Pancreas (tissue), 10 donors: Measurements from ENCODE around the gene GPC5. TPM values are rescaled to one million over a fixed set of nuclear protein-coding genes. Genes with fewer than 3 reads are reported as not detected.

Experiments used
- ATAC-seq, 4 donors: fragments of 200-7000 bp; cut with Tn5 transposase; one replicate each; pipeline versions ENCODE4 v1.8.0 to v1.9.1; 2020; ENCODE audit warnings: mild to moderate bottlenecking in 4 of 4, moderate library complexity in 4 of 4
- DNase-seq, 6 donors: peaks; one replicate each; pipeline ENCODE4 v3.0.0-alpha.2; 2020
- FAIRE-seq: peaks from 2 replicates; lab custom pipeline; 2012; peaks lifted over from hg19 to GRCh38; lab: Jason Lieb, UNC
- H3K27ac ChIP-seq, 4 donors: fragments of 200-600 bp; sonication (generic); 1 replicate in 3 of 4; 2 replicates in 1 of 4; pipeline versions ENCODE4 v1.5.0 to v1.8.0; 2020
- H3K27me3 ChIP-seq, 4 donors: fragments of 200-600 bp; one replicate each; pipeline ENCODE4 v1.8.0; 2021
- H3K36me3 ChIP-seq, 3 donors: fragments of 200-600 bp; sonication (generic) in 1 of 3; one replicate each; pipeline versions ENCODE4 v1.5.0 to v1.8.0; 2020 to 2021
- H3K4me1 ChIP-seq, 3 donors: fragments of 200-600 bp; one replicate each; pipeline ENCODE4 v1.8.0; 2021
- H3K4me3 ChIP-seq, 4 donors: fragments of 200-600 bp; sonication (generic) in 2 of 4; one replicate each; pipeline versions ENCODE4 v1.5.0 to v1.8.0; 2020 to 2021
- H3K9me3 ChIP-seq, 4 donors: fragments of 200-600 bp; one replicate each; pipeline ENCODE4 v1.8.0; 2021
- WGBS, 2 donors: extraction: QIAGEN DNeasy Blood & Tissue Kit; methylation state at CpG; one replicate each; pipeline ENCODE4 v1.1.7; 2013; 5-methylcytosine and 5-hydroxymethylcytosine counted together
- intact Hi-C, 3 donors: fragments of 100-400 bp; cut with DNase I; formaldehyde crosslinking; loops; one replicate each; pipeline versions ENCODE4 v1.11.1 to v1.14.2; 2022
- polyA plus RNA-seq, 2 donors: library from polyadenylated mRNA; stranded (reverse); fragments of 200-250 nt; gene quantifications; one replicate each; pipeline ENCODE4 v1.2.3, GENCODE V29; 2013
- total RNA-seq, 6 donors: library from RNA; stranded (reverse); fragmentation: NEBNext Ultra II Directional in 4 of 6; extraction: Animal tissue kit (Norgen Biotek cat#: 25700) in 4 of 6; gene quantifications; one replicate each; pipeline versions ENCODE4 v1.2.1 to v1.2.4, GENCODE V29; 2021 to 2023
- TF ChIP-seq, protein P1 (sequence below), 4 donors: fragments of 200-600 bp; sonication (generic) in 3 of 4; IDR thresholded peaks; one replicate each; pipeline versions ENCODE4 v1.5.0 to v1.8.0; 2021; ENCODE audit warnings: antibody characterized with exemption in 4 of 4
- donor health status: healthy with polysubstance abuse.
- donor health status: DM: no; HTN: no; CAD: no; lungs with moderate emphysema.
- donor health status: DM: no; HTN: no; CAD: no.
- donor health status: control.
- donor health status: control.
- donor health status: Bipolar disorder and iron deficiency.
- donor health status: DM: yes; HTN: yes; CAD: no.
- donor health status: DM: no; HTN: no; CAD: no.
- donor health status: DM: no; HTN: no; CAD: no.
- donor health status: DM: yes; HTN: yes; CAD: no.

The GPC5 gene
- total and polyA plus RNA-seq, 8 donors = 0.12 to 0.35 (median 0.35) TPM; not detected in 5

DNA sequence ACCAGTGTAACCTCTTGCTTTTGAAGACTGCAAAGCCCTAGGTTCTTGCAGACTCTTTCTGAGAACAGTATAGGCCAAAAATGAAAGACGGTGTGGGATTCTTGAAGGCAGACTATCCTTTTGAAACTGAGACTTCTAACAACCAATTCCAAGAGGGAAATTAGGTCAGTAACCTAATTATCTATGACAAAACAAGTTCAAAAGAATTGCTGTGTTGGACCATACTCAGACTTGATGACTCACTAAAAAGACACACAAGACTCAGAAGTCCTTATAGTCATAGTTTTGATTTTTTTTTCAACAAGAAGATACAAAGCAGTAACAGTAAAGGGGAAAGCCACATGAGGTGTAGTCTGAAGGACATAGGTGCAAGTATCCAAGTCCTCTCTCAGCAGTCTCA lies 1204.1 kb downstream of the GPC5 start:
- ATAC-seq = no peak
- 84 to 88% methylated on average over 1 of the region's 1 CpG for WGBS, 2 donors
- Histone ChIP-seq H3K27me3 (no peaks in the 10 kb centered on the region), H3K27ac (no peak overlapping the region), H3K4me3 (no peak overlapping the region), H3K36me3 (no peaks in the 10 kb centered on the region), H3K4me1 (no peaks in the 10 kb centered on the region), H3K9me3 (no peaks in the 10 kb centered on the region)
- FAIRE-seq = no peak
- TF ChIP-seq, protein P1, sequence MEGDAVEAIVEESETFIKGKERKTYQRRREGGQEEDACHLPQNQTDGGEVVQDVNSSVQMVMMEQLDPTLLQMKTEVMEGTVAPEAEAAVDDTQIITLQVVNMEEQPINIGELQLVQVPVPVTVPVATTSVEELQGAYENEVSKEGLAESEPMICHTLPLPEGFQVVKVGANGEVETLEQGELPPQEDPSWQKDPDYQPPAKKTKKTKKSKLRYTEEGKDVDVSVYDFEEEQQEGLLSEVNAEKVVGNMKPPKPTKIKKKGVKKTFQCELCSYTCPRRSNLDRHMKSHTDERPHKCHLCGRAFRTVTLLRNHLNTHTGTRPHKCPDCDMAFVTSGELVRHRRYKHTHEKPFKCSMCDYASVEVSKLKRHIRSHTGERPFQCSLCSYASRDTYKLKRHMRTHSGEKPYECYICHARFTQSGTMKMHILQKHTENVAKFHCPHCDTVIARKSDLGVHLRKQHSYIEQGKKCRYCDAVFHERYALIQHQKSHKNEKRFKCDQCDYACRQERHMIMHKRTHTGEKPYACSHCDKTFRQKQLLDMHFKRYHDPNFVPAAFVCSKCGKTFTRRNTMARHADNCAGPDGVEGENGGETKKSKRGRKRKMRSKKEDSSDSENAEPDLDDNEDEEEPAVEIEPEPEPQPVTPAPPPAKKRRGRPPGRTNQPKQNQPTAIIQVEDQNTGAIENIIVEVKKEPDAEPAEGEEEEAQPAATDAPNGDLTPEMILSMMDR (IDR thresholded peaks at IDR 0.05) = no peak
- DNase-seq = no peak
- intact Hi-C loops = no loop called here

DNA sequence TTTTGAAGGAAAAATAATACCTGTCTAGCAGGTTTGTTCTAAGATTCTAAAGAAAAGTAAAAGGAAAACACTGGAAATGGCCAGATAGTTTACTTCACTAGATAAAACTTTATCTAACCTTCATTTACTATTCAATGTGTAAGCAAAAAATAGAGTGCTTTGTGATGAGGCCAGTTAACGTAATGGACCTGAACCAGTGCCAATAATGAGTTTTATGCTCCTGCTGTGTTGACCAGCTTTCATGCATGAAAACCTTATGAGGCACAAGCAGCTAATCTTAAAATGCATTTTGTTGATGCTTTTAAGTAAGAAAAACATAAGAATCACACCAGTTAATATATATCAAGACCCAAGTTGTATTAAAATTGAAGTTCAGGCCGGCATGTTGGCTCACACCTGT lies 1211.0 kb downstream of the GPC5 start:
- H3K4me3 ChIP-seq = no peak overlapping the region
- DNase-seq = no peak
- H3K9me3 ChIP-seq = no peaks in the 10 kb centered on the region
- no peaks in the 10 kb centered on the region for H3K36me3 ChIP-seq
- no peak overlapping the region for H3K27ac ChIP-seq
- no peaks in the 10 kb centered on the region for H3K4me1 ChIP-seq
- no peak for FAIRE-seq
- 58% methylated on average over 2 of the region's 2 CpGs for WGBS, 2 donors
- TF ChIP-seq, protein P1 (IDR thresholded peaks at IDR 0.05) = no peak
- no peaks in the 10 kb centered on the region for H3K27me3 ChIP-seq
- no peak for ATAC-seq
- intact Hi-C loops = no loop called here

DNA sequence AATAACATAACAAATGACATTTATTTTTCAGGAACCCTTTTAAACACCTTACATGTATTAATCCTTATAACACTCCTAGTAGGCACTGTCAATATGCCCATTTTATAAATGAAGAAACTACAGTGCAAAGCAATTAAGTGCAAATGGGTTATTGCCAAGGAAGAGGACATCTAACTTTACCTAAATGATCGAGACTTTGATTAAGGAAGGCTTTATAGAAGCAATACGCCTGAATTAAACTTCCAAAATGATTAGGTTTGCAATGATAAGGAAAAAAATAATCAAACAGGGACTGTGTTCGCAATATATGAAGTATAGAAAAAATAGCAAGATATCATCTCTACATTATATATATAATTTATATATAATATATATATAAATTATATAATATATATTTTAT lies 1214.5 kb downstream of the GPC5 start:
- DNase-seq = no peak
- no peak for FAIRE-seq

DNA sequence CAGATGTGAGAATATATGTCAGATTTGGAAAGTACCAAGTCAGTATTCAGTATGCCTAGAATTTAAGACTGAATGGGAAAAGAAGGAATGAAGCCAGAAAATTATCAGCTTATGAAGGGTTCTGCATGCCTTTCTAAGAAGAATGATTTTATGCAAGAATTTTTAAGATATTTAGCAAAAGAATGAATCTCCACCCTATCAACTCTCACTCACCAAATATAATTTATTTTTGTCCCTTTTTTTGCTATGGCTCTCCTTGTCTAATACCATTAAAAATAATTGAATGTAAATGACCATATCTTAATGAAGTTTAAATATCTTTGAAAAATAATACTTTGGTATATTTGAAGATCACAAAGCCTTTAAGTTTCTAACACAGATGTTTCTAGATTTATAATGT lies 1215.5 kb downstream of the GPC5 start:
- ATAC-seq = no peak
- H3K27ac ChIP-seq = no peak overlapping the region
- no peak overlapping the region for H3K4me3 ChIP-seq
- H3K27me3 ChIP-seq = no peaks in the 10 kb centered on the region
- H3K9me3 ChIP-seq = no peaks in the 10 kb centered on the region
- no peak for FAIRE-seq
- TF ChIP-seq, protein P1 (IDR thresholded peaks at IDR 0.05) = no peak
- no peak for DNase-seq
- intact Hi-C loops = no loop called here
- H3K4me1 ChIP-seq = no peaks in the 10 kb centered on the region
- no peaks in the 10 kb centered on the region for H3K36me3 ChIP-seq

More for the DNA sequence above, 1214.5 kb downstream of the GPC5 start:
- TF ChIP-seq, protein P1 (IDR thresholded peaks at IDR 0.05) = no peak
- WGBS, 2 donors = 88 to 89% methylated on average over 3 of the region's 3 CpGs
- no peaks in the 10 kb centered on the region for H3K36me3 ChIP-seq
- H3K27ac ChIP-seq = no peak overlapping the region
- H3K4me1 ChIP-seq = no peaks in the 10 kb centered on the region
- ATAC-seq = no peak
- no peak overlapping the region for H3K4me3 ChIP-seq
- intact Hi-C loops = no loop called here
- no peaks in the 10 kb centered on the region for H3K9me3 ChIP-seq
- no peaks in the 10 kb centered on the region for H3K27me3 ChIP-seq

DNA sequence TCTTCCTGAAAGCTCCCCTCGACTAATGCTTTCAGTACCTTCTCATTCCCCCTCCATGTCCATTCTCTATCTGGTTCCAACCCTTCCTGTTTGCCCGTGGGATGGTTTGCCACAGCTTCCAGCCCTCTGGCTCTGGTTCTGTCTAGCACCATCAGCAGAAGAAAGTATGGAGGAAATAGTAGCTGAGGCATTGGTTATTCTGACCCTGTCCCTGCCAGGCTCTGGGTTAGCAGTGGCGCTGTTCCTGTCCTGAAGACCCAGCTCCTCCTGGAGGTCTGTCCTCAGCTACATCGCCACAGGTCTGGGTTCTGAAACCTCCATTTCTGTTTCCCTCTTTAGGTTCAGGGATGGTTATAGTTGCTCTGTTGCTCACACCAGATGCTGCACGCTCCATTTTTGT lies 1223.6 kb downstream of the GPC5 start:
- Histone ChIP-seq H3K4me1 (no peaks in the 10 kb centered on the region), H3K27ac (no peak overlapping the region), H3K36me3 (no peaks in the 10 kb centered on the region), H3K27me3 (no peaks in the 10 kb centered on the region), H3K9me3 (no peaks in the 10 kb centered on the region), H3K4me3 (no peak overlapping the region)
- no peak for FAIRE-seq
- TF ChIP-seq, protein P1 (IDR thresholded peaks at IDR 0.05) = no peak
- ATAC-seq = no peak
- intact Hi-C loops = no loop called here
- no peak for DNase-seq
- WGBS, 2 donors = 83 to 90% methylated on average over 5 of the region's 5 CpGs
